Liver (tissue), 9 donors: ENCODE data around the gene LPXN. TPM values are rescaled to one million over a fixed set of nuclear protein-coding genes. Genes with fewer than 3 reads are reported as not detected.

ENCODE experiments used
- DNase-seq: peaks from one replicate; pipeline ENCODE4 v3.0.0-alpha.2; 2017; ENCODE audit warnings: low spot score
- H3K27ac ChIP-seq, 2 donors: one replicate each; pipeline ENCODE4 v1.7.0; 2013; ENCODE audit warnings: inconsistent platforms in 2 of 2, low read length in 2 of 2, control low read depth in 1 of 2, low read depth in 1 of 2, mild to moderate bottlenecking in 1 of 2
- H3K27me3 ChIP-seq, 4 donors: one replicate each; pipeline versions ENCODE4 v1.6.1 to v1.7.0; 2013; ENCODE audit warnings: low read length in 3 of 4, inconsistent platforms in 1 of 4, mild to moderate bottlenecking in 1 of 4, moderate library complexity in 1 of 4; ENCODE audit not compliant: control insufficient read depth in 4 of 4, insufficient read depth in 4 of 4
- H3K36me3 ChIP-seq, 4 donors: one replicate each; pipeline versions ENCODE4 v1.6.1 to v1.7.0; 2013; ENCODE audit warnings: low read length in 3 of 4, mild to moderate bottlenecking in 3 of 4, low read depth in 1 of 4, moderate library complexity in 1 of 4; ENCODE audit not compliant: control insufficient read depth in 4 of 4, insufficient read depth in 3 of 4
- H3K4me1 ChIP-seq, 4 donors: one replicate each; pipeline versions ENCODE4 v1.6.1 to v1.7.0; 2013; ENCODE audit warnings: low read length in 3 of 4, mild to moderate bottlenecking in 3 of 4, moderate library complexity in 1 of 4; ENCODE audit not compliant: control insufficient read depth in 4 of 4, insufficient read depth in 4 of 4
- H3K4me3 ChIP-seq, 3 donors: one replicate each; pipeline versions ENCODE4 v1.6.1 to v1.7.0; 2013; ENCODE audit warnings: low read length in 3 of 3, control low read depth in 1 of 3, low read depth in 1 of 3, mild to moderate bottlenecking in 1 of 3
- H3K9ac ChIP-seq, 2 donors: one replicate each; pipeline ENCODE4 v1.7.0; 2013; ENCODE audit warnings: low read length in 2 of 2, mild to moderate bottlenecking in 2 of 2, moderate library complexity in 2 of 2, control low read depth in 1 of 2, low read depth in 1 of 2
- H3K9me3 ChIP-seq, 4 donors: one replicate each; pipeline versions ENCODE4 v1.6.1 to v1.7.0; 2013; ENCODE audit warnings: low read length in 3 of 4; ENCODE audit not compliant: control insufficient read depth in 4 of 4
- EGR1 ChIP-seq, 2 donors: IDR thresholded peaks; 2 replicates each; pipeline ENCODE4 v1.6.1; 2016 to 2018; ENCODE audit warnings: antibody characterized with exemption in 2 of 2, low read depth in 2 of 2
- FOXA1 ChIP-seq: IDR thresholded peaks from 2 replicates; pipeline ENCODE4 v1.6.1; 2016; ENCODE audit warnings: antibody characterized with exemption
- FOXA2 ChIP-seq: IDR thresholded peaks from 2 replicates; pipeline ENCODE4 v1.6.1; 2016; ENCODE audit warnings: antibody characterized with exemption
- GABPA ChIP-seq, 2 donors: IDR thresholded peaks in 1 of 2; conservative IDR thresholded peaks in 1 of 2; 2 replicates each; pipeline ENCODE4 v1.6.1; 2016; ENCODE audit warnings: antibody characterized with exemption in 2 of 2, mild to moderate bottlenecking in 1 of 2, moderate library complexity in 1 of 2
- HNF4A ChIP-seq, 2 donors: conservative IDR thresholded peaks; 2 replicates each; pipeline ENCODE4 v1.6.1; 2016; ENCODE audit warnings: antibody characterized with exemption in 2 of 2, mild to moderate bottlenecking in 2 of 2
- JUND ChIP-seq, 2 donors: IDR thresholded peaks; 2 replicates each; pipeline ENCODE4 v1.6.1; 2016; ENCODE audit warnings: antibody characterized with exemption in 2 of 2
- NR2F2 ChIP-seq: IDR thresholded peaks from 2 replicates; pipeline ENCODE4 v1.6.1; 2016; ENCODE audit warnings: antibody characterized with exemption
- RAD21 ChIP-seq, 2 donors: IDR thresholded peaks; 2 replicates each; pipeline ENCODE4 v1.6.1; 2016; ENCODE audit warnings: antibody characterized with exemption in 2 of 2, mild to moderate bottlenecking in 2 of 2
- RXRA ChIP-seq, 2 donors: IDR thresholded peaks; 2 replicates each; pipeline ENCODE4 v1.6.1; 2017 to 2018; ENCODE audit warnings: antibody characterized with exemption in 2 of 2, mild to moderate bottlenecking in 1 of 2
- SP1 ChIP-seq: IDR thresholded peaks from 2 replicates; pipeline ENCODE4 v1.6.1; 2018; ENCODE audit warnings: antibody characterized with exemption, mild to moderate bottlenecking
- TAF1 ChIP-seq: conservative IDR thresholded peaks from 2 replicates; pipeline ENCODE4 v1.6.1; 2016; ENCODE audit warnings: antibody characterized with exemption, mild to moderate bottlenecking
- YY1 ChIP-seq: IDR thresholded peaks from 2 replicates; pipeline ENCODE4 v1.6.1; 2016; ENCODE audit warnings: antibody characterized with exemption, mild to moderate bottlenecking
- WGBS: extraction: QIAGEN DNeasy Blood & Tissue Kit; methylation state at CpG from one replicate; pipeline ENCODE4 v1.1.7; 2013; 5-methylcytosine and 5-hydroxymethylcytosine counted together
- polyA plus RNA-seq, 2 donors: library from polyadenylated mRNA; stranded (reverse) in 1 of 2; unstranded in 1 of 2; fragments of 200-250 nt in 1 of 2; fragments of >200 nt in 1 of 2; fragmentation: Nextera tagmentation in 1 of 2; extraction: Ambion mirVana in 1 of 2; gene quantifications; one replicate each; pipeline versions ENCODE4 v1.2.1 to v1.2.3, GENCODE V29; 2013 to 2015
- total RNA-seq, 2 donors: library from RNA; depleted of rRNA; stranded (reverse); fragments of >200 nt; gene quantifications; one replicate each; pipeline ENCODE4 v1.2.3, GENCODE V29; 2014
- TF ChIP-seq, protein P1 (sequence below): IDR thresholded peaks from 2 replicates; pipeline ENCODE4 v1.6.1; 2016; ENCODE audit warnings: antibody characterized with exemption
- TF ChIP-seq, protein P2 (sequence below): IDR thresholded peaks from 2 replicates; pipeline ENCODE4 v1.6.1; 2016; ENCODE audit warnings: antibody characterized with exemption
- donor health status: healthy.
- donor health status: healthy.
- donor health status: healthy.
- donor health status: healthy.
- donor health status: healthy.

LPXN gene
- total and polyA plus RNA-seq, 4 donors = 3.7 to 6.2 (median 4.7) TPM

DNA sequence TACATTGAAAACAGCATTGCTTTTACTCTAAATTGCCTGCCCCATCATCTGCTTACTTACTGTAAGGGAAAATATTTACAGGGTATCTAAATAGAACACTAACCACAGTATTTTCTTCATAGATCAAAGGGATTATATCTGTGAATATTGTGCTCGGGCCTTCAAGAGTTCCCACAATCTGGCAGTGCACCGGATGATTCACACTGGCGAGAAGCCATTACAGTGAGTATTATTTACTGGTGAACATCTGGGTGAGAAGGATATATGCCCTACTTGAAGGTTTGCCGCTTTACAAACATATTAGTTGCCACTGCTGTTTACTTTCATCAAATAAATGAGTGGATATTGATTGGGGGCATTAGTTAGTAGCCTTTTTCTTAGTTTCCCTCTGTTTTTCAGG, 40.9 kb upstream of the LPXN start:
- peaks cover 2 to 81% (median 75%) of the 10 kb centered on the region in 4 donors for H3K36me3 ChIP-seq
- H3K4me1 ChIP-seq = no peaks in the 10 kb centered on the region
- TF ChIP-seq YY1 = no peak

DNA sequence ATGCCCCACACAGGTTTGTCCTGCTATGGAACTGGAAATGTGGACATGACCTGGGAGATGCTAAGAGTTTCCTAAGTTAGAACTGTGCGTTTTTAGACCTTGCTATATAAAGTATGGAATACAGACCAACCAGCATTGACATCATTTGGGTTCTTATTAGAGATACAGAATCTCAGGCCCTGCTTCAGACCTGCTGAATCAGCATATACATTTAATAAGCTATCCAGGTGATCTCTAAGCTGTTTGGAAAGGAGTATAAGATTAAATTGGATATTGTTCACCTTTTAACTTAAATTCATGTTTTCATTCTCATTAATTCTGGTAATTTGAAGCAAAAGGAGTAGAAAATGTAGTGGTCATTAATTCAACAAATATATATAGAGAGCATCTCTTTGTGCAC, 39.9 kb upstream of the LPXN start:
- no peaks in the 10 kb centered on the region for H3K27me3 ChIP-seq
- H3K27ac ChIP-seq = no peak overlapping the region
- H3K36me3 ChIP-seq = peaks cover 4 to 87% (median 80%) of the 10 kb centered on the region in 4 donors
- no peak for DNase-seq
- H3K9ac ChIP-seq = no peak overlapping the region
- WGBS = 93% methylated on average over 1 of the region's 1 CpG
- H3K4me1 ChIP-seq = no peaks in the 10 kb centered on the region
- H3K9me3 ChIP-seq = no peaks in the 10 kb centered on the region
- TF ChIP-seq HNF4A (conservative IDR thresholded peaks at IDR 0.05) = no peak
- no peak for TF ChIP-seq TAF1
- TF ChIP-seq EGR1 (IDR thresholded peaks at IDR 0.05; ENCODE audit: low read depth in 2 of 2) = no peak
- no peak for TF ChIP-seq RXRA (IDR thresholded peaks at IDR 0.05)
- TF ChIP-seq, protein P1, sequence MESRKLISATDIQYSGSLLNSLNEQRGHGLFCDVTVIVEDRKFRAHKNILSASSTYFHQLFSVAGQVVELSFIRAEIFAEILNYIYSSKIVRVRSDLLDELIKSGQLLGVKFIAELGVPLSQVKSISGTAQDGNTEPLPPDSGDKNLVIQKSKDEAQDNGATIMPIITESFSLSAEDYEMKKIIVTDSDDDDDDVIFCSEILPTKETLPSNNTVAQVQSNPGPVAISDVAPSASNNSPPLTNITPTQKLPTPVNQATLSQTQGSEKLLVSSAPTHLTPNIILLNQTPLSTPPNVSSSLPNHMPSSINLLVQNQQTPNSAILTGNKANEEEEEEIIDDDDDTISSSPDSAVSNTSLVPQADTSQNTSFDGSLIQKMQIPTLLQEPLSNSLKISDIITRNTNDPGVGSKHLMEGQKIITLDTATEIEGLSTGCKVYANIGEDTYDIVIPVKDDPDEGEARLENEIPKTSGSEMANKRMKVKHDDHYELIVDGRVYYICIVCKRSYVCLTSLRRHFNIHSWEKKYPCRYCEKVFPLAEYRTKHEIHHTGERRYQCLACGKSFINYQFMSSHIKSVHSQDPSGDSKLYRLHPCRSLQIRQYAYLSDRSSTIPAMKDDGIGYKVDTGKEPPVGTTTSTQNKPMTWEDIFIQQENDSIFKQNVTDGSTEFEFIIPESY = no peak
- TF ChIP-seq FOXA2 = no peak
- no peak for TF ChIP-seq GABPA (IDR thresholded peaks at IDR 0.05 in 1 of 2, conservative IDR thresholded peaks at IDR 0.05 in 1 of 2)
- no peak for TF ChIP-seq JUND (IDR thresholded peaks at IDR 0.05)
- TF ChIP-seq, protein P2, sequence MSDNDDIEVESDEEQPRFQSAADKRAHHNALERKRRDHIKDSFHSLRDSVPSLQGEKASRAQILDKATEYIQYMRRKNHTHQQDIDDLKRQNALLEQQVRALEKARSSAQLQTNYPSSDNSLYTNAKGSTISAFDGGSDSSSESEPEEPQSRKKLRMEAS = no peak
- no peak for TF ChIP-seq RAD21 (IDR thresholded peaks at IDR 0.05)
- no peak overlapping the region for H3K4me3 ChIP-seq

More for the DNA sequence above, 40.9 kb upstream of the LPXN start:
- Histone ChIP-seq H3K27ac (no peak overlapping the region), H3K9me3 (no peaks in the 10 kb centered on the region), H3K9ac (no peak overlapping the region), H3K4me3 (no peak overlapping the region), H3K27me3 (no peaks in the 10 kb centered on the region)
- 75% methylated on average over 4 of the region's 4 CpGs for WGBS
- DNase-seq = no peak

DNA sequence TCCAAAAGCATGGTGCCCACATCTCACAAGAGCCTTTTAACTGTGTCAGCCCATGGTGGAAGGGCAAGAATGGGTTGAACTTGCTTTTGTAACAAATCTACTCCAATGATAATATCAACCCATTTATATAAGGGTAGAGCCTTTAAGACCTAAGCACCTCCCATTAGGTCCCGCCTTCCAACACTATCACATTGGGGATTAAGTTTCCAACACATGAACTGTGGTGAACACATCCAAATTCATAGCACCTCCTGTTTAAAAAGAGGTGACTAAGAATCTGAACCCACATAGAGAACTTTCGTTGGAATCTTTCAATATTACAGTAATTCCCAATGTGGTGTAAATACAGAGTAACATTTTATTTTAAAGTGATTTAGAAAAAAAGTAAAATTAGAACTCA, 37.6 kb upstream of the LPXN start:
- Histone ChIP-seq H3K36me3 (peaks cover 4 to 76% (median 69%) of the 10 kb centered on the region in 4 donors), H3K9ac (no peak overlapping the region), H3K4me3 (no peak overlapping the region), H3K9me3 (no peaks in the 10 kb centered on the region), H3K27me3 (no peaks in the 10 kb centered on the region), H3K4me1 (peaks cover 0 to 2% (median 0%) of the 10 kb centered on the region in 4 donors), H3K27ac (no peak overlapping the region)
- DNase-seq = no peak
- 93% methylated on average over 2 of the region's 2 CpGs for WGBS
- TF ChIP-seq TAF1 = no peak
- TF ChIP-seq HNF4A (conservative IDR thresholded peaks at IDR 0.05) = no peak
- no peak for TF ChIP-seq FOXA2
- TF ChIP-seq JUND (IDR thresholded peaks at IDR 0.05) = no peak
- no peak for TF ChIP-seq NR2F2
- no peak for TF ChIP-seq FOXA1
- no peak for TF ChIP-seq RAD21 (IDR thresholded peaks at IDR 0.05)
- TF ChIP-seq SP1 = no peak
